Retina (tissue), 1 donor: ENCODE results near the gene CCM2.
A peak's percentile ranks its signal among the peaks of the same experiment; 100 is the strongest.

Experiments used
- DNase-seq: peaks from one replicate; pipeline ENCODE4 v3.0.0-alpha.2; 2016

Gene CCM2

DNA sequence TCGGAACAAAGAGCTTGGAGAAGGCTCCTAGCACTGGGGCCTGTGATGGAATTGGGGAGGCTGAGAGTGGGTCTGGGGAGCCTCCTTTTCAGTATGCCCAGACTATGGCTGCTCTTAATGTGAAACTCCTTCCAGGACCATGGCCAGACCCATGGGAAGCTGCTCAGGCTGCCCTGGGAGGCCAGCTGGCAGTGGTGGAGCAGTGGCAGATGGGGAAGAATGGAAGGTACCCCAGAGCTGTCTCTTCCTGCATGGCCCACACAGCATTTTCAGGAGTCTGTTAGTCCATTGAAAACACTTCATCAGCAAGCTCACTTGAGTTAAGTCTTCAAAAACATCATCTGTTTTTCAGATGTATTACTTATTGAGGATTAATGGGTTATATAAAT, 70.2 kb downstream of the CCM2 start:
- no peak for DNase-seq

DNA sequence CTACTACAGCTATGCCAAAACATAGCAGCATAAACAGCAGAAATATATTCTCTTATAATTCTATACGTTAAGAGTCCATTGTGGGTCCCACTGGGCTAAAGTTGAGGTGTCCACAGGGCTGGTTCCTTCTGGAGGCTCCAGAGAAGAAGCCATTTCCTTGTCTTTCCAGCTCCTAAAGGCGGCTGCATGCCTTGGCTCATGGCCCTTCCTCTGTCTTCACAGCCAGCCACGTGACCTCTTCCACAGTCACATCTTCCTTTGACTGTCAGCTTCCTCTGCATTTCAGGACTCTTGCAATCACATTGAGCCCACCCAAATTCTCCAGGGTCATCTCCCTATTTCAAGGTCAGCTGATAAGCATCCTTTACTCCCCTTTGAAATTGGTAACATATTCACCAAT, 71.5 kb downstream of the CCM2 start:
- DNase-seq, result no peak

DNA sequence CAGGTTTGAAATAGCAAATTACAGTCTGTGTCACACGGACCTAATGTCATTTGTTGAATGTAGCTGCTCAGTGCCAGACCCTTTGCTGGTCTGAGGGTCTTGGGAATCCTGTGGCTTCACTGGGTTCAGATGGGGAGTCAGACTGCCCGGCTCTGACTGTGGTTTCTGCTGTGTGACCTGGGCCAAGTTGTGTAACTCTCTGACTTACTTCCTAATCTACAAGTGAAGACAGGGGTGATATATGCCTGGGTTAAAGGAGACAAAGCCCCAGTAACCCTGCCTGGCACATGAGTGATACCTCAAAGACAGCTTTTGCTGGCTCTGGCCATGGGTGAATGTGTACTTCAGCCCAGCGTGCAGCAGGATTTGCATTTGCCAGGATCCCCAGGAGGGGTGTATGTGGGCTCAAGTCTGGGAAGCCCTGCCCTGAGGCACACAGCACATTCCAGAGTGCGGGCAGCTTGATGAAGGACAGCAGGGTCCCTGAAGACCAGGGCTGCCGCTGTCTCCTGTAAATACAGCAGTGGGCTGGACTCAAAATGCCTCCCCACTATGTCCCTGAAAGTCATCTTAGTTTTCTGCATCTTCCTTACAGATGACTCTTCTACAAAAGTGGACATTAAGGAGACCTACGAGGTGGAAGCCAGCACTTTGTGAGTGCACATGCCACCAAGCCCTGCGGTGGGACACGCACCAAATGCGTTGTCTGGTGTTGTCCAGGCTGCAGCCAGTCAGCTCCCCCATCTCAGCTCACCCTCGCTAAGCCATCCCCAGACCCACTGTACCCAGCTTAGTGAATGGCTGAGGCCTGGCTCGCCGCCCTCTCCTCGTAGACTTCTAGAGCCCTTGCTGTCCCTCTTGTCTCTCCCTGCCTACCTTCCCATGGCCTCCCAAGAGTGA, 72.4 kb downstream of the CCM2 start:
- DNase-seq, result peak; percentile 31

DNA sequence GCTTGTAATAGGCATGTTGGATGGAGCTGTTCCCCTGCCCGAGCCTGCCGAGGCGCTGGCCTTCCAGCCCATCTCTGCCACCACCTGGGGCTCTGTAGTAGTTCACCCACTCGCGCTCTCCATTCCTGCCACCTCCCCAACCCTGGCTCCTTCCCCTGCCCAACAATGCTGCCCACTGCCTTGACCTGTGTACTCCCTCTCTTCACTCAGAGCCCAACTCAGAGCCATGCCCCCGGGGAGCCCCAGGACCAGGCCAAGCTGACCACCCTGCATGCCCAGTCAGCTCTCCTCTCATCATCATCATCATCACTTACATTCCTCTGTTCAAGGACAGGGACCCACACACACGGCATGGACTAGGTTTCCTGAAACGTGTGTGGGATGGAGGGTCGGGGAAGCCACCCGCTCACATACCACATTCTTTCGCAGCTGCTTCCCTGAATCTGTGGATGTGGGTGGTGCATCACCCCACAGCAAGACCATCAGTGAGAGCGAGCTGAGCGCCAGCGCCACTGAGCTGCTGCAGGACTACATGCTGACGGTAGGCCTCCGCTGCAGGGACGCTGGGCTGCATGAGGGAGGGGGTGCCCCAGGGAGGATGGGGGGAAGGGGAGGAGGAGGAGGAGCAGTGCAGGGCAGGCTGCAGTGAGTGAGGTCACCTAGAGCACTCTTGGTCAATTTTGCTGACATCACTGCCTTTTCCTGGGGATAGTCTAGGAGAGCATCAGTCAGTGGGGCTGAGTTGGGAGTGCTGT, 73.2 kb downstream of the CCM2 start:
- peak; percentile 15 for DNase-seq

DNA sequence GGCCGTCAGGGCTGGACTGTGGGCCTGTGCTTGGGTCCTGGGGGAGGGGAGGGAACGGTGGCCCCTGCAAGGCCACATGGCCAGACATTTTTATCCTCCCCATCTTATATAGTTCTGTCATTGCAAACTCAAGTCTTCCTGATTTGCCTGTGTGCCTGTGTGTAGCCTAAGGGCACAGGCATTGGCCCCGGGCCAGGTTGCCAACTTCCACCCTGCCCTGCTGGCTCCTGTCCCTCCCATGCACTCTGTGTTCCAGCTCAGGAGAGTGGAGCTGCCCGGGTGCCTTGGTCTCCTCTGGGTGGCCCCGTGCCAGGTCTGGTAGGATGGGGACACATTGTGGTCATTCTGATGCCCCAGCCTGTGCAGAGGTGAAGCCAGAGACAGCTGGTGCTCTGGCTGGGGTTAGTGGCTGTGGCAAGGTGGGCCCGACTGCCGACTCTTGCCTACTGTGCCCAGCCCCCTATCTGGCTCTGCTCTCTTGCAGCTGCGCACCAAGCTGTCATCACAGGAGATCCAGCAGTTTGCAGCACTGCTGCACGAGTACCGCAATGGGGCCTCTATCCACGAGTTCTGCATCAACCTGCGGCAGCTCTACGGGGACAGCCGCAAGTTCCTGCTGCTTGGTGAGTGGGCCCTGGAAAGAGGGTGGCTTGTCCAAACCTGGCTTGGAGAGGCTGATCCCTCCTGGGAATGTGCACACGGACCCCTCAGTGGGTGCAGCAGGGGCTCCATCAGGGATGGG, 74.0 kb downstream of the CCM2 start:
- DNase-seq, result no peak

DNA sequence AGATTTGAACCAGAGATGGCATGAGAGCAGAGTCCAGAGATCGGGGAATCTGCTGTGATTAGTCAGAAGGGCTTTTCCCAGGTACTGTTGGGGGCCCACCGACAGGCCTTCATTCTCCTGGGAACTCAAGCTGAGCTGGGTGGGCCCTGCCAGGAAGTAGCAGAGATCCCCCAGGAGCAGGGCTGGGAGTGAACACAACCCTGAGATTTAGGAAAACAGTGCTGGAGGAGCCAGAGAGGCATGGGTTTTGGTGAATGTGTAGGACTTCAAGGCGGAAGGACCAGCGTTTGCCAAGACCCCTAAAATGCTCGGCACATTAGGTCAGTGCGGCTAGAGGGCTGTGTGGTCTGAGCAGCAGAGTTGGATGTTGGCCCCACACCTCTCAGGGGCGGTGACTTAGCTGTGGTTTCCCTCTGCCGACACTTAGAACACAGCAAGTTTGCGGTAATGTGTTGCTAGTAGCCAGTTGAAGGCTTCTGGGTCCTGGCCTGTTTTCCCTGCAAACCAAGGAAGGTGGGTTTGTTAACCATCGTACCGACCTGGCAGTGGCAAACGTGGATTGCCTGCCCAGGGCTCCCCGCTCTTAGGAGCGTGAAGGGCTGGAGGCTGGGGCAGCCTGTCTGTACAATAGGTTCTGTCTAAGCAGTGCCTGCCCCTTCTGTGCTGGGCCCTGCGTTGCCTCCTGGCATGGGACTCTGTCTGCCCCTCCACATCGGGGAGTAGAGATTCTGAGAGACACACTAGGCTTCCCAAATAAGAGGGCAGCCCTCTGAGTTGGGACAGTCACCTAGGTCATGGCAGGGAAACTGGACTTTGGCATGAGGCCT, 74.7 kb downstream of the CCM2 start:
- no peak for DNase-seq

DNA sequence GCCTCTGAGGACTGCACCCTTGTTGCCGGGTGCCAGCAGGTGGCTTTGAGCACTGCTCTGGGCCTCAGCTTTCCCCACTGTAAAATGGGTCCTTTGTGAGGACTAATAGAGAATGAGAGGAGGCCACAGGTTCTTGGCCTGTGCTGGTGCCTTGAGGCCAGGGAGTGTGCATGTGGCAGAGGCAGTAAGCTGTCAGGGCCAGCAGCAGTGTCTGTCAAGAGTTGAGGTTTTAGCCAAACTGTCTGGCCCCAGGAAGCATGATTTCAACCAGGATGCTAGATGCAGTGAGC, 75.3 kb downstream of the CCM2 start:
- DNase-seq, result no peak

DNA sequence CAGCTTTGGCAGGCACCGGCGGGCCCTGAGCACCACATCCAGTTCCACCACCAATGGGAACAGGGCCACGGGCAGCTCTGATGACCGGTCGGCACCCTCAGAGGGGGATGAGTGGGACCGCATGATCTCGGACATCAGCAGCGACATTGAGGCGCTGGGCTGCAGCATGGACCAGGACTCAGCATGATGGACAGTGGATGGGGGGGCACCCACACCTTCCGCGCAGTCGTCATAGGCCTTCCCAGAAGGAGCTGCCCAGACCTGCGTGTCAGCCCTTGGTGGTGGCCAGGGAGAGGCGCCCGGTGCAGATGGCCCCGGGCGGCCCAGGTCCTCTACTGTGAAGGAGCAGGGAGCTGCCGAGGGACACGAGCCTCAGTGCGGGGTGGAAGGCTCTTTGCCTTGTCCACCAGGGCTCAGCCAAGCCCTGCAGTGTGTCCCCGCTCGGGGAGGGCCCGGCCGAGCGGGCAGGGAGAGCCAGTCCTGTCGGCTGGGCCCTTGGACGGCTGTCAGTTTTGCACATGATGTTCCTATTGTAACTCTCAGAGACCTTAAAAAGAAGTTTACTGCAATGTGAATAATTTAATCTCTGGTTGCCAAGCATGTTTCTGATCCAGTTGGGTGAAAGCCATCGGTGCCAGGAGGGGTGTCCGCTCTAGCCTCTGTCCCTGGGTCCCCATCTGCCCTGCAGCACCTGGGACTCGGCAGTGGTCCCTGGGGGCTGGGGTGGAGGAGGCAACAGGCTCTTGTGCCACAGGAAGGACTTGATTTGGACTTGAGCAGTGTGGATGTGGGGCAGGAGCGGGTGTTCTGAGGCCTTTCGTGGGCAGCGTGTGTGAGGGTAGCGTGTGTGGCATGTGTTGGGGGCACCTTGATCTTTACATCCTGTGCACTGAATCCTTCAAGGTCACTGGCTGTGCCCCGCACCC, 76.1 kb downstream of the CCM2 start:
- no peak for DNase-seq

DNA sequence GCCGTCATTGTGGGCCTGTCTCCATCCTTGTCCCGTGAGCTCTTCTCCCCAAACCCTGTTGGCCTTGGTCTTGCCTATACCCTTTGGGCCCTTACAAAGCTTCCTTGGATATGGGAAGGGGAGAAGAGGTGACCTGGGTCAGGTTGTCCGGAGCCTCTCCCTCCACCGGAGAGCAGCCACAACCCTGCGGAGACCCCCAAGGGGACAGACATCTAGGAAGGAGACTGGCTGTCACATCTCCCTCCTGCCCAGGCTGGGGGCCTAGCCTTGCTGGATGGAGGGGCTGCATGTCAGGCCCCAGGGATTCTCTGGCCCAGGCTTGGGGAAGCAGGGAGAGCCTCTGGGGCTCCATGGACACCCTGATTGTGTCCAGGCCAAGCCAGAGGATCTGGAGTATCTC, 76.9 kb downstream of the CCM2 start:
- DNase-seq, result no peak

DNA sequence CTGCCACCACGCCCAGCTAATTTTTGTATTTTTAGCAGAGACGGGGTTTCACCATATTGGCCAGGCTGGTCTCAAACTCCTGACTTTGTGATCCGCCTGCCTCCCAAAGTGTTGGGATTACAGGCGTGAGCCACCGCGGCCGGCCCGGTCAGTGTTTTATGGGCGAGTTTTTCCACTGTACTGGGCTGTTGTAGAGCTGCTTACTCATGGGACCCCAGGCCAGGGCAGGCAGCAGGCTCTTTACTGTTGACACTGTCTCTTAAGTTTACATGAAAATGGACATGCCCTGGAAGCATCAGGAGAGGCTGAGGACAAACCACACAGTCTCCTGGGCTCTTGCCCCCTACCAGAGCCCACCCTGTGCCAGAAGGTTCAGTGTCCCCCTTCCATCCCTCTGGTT, 77.6 kb downstream of the CCM2 start:
- DNase-seq, result no peak

DNA sequence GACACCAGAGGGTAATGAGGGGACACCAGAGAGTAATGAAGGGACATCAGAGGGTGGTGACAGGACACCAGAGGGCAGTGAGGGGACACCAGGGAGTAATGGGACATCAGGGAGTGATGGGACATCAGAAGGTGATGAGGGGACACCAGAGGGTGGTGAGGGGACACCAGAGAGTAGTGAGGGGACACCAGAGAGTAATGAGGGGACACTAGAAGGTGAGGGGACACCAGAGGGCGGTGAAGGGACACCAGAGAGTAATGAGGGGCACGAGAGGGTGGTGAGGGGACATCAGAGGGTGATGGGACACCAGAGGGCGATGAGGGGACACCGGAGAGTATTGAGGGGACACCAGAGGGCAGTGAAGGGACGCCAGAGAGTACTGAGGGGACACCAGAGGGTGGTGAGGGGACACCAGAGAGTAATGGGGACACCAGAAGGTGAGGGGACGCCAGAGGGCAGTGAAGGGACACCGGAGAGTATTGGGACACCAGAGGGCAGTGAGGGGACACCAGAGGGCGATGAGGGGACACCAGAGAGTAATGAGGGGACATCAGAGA, 78.2 kb downstream of the CCM2 start:
- no peak for DNase-seq

DNA sequence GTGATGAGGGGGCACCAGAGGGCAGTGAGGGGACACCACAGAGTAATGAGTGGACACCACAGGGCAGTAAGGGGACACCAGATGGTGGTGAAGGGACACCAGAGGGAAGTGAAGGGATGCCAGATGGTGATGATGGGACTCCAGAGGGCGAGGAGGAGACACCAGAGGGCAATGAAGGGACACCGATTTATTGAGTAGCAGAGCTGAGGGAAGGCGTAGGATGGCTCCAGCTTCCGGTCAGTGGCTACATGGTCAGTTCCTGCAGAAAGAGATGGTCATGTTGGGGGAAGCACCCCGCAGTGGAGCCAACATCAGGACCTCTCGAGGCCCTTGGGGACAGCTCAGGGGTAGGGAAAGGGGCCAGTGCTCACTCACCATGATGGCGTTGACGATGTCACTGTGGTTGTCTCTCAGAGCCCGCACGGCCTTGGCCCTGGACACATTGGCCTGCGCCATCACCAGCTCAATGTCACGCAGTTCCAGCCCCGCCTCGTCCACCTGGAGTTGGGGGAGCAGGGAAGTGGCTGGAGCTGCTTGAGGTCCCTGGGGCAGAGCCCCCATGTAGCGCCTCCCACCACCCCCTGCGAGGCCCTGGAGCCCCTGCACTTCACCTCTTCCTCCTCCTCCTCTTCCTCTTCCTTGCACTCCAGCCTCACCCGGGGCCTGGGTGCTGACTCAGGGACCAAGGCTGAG, 80.4 kb downstream of the CCM2 start:
- DNase-seq, result no peak

DNA sequence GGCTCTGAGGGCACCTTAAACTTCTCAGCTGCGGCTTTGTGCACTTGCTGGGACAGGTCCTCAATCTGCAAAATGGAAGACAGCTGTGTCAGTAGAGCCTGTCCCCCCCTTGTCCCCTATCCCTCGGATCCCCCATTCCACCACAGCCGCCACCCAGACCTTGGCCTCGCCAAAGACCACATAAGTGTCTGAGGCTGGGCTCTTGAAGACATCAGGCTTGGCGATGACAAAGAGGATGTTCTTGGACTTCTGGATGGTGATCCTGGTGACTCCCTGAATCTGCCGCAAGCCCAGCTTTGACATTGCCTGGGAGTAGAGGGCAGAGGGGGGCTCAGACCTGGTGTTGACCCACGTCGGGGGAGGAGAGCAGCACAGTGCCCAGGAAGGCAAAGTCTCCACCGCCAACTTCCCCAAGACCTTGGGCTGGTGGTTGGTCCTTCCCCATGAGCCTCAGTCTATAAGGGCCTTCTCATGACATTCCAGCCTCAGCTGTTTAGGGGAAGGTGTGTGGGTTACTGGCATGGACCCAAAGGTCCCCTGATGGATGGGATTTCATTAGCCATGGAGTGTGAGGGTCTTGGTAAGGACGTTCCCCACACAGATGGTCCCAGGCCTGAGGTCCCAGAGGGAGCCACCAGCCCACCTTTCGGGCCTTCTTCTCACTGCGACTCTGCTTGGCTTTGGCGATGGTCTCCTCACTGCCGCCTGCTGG, 81.1 kb downstream of the CCM2 start:
- DNase-seq, result no peak

DNA sequence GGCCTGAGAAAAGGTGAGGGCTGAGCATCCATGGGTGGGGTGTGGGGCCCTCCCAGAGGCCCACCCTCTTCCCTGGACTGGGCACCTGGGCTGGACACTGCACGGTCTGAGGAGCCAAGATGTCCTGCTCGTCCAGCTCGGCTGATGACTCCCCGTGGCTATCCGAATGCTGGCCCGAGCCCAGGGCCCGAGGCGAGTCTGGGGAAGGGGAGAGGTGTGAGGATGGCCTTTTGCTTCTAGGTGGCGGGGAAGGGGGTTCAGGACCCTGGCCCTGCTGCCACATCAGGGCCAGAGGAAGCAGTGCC, 81.6 kb downstream of the CCM2 start:
- no peak for DNase-seq

DNA sequence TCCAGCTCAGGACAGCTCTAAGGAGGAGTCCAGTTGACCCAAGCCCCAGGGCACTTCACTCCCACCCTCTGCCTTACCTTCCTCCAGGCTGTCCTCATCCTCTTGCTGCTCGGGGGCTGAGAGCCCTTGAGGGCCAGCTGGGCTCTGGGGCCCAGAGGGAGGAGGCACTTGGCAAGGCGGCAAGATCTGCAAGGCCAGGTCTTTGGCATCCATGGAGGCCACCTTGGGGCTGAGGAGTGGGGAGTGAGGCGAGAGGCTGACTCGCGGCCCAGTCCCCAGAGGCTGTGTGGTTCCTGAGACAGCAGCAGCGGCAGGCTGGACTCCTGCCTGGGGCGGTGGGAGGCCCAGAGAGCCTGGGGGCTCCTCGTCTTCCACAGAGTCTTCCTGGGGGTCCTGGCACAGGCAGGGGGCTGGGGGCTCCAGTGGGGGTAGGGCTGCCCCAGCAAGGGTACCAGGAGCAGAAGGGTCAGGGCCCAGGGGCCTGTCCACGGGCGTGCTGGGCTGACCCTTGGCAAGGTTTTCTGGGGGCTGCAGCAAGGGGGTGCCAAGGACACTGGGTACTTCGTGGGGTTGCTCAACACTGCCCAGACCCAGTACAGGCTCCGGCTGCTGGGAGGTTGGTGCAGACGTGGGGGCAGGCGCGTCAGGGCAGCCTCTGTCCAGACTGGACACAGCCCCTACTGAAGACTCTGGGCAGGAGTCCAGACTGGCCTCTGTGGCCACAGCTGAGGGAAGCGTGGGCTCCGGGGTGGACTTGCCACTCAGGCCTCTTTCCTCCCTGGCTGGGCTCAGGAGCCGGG, 82.2 kb downstream of the CCM2 start:
- no peak for DNase-seq

DNA sequence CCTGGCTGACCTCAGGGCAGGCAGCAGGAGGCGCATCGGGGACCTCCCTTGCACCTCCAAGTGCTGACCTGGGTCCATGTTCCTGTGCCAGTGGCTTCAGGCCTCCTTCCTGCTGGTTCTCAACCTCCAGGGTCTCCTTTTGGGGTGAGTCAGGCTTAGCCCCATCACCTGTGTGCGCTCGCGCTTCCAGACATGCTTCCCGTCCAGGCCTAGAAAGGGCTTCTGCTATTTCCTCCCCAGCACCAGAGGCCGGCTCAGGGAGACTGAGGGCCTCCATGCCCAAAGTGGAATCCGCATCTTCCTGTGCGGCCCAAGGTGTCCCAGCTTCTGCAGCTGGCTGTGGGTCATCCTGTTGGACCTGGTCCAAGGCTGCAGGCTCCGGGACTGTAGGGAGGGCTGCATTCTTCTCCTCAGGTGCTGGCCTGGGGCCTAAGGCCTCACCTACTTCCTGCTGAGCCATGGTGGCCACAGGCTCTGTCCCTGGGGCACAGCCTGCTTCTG, 82.9 kb downstream of the CCM2 start:
- no peak for DNase-seq

DNA sequence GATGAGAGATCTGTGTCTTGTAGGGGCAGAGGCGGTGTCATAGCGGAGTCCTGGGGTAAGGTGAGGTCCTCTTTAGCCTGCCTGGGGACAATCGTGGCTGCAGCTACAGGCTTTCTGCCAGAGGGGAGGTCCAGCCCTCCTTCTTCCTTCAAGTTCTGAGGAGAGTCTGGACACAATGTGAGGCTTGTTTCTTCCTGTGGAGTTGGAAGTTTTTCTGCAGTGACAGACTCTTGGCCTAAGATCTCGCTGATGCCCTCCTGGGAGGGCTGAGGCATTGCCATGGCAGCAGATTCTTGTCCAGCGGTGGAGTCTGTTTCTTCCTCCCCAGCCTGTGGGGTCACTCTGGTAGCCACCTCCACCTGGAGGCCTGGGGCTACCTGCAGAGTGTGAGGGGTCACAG, 84.3 kb downstream of the CCM2 start:
- DNase-seq, result no peak

DNA sequence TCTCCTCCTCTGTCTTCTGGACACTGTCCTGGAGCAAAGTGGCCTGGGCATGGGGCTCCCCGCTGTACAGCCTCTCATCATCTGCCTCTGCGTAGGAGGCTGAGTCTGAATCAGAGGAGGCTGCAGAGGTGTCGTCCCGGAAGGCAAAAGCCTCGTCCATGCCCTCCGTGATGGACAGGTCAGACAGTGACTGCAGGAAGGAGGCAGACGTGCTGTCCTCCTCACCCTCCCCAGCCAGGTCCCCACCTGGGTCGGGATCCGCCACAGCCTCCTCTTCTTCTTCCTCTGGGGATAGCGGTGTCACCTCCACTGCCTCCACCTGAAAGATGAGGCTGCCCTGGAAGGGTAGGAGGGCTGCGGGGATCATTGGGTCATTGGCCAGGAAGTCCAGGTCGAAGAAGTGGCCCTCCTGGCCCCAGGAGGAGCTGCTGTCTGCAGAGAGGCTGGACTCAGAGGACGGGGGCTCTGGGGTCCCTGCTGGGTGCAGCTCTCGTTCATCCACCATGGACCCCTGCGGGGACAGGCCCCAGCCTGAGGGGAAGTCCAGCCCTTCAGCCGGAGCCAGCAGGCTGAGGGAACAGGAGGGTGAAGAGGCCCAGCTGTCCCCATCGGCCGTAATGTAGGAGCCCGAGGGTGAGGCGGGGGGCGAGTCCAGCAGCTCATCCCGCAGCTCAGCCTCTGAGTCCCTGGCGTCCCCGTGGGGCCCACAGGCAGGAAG, 85.1 kb downstream of the CCM2 start:
- no peak for DNase-seq
